GM19193 (cell line): Measurements from ENCODE around the gene SBK2.

ENCODE experiments used
- POLR2A ChIP-seq: IDR thresholded peaks from 4 replicates; pipeline ENCODE4 v1.6.1; 2011; ENCODE audit not compliant: insufficient read depth, insufficient read length; ENCODE audit errors: extremely low read depth

The SBK2 gene

GRCh38 chr19:55566823-55567222 is 29.9 kb upstream of the SBK2 start:
- no peak for TF ChIP-seq POLR2A

DNA sequence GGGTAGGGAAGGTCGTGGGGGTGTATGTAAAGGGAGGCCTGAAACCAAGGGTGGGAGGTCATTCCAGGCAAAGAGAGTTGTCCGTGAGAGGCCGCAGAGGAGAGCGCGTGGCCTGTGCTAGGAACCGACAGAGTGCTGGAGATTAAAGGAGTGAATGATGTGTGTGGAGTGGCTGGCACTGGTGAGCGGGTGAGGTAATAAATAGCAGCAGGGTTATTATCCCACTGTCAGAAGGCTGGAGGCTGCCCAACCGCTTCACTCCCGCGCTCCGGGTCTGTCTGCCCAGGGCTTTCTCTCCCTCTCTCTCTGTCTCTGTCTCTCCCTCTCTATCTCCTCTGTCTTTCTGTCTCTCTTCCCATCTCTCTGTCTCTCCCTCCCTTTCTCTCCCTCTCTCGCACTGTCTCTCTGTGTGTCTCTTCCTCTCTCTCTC is 26.3 kb upstream of the SBK2 start:
- TF ChIP-seq POLR2A = no peak

DNA sequence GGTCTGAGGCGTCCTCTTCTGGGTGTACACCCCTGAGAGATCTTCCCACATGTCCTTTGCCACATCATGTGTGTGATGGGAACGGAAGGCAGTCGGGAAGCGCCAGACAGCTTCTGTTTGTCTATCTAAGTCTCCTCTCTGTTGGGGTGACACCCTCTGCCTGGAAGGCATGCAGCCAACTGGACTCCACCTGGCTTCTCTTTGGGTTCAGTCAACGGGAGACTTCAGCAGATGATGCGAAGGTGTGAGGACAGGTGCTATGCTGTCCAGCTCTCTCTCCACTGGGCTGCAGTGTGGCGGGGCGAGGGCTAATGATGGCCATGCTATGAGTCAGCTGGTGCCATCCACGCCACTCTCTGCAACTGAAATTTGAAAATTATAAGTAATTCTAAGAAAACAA is 22.8 kb upstream of the SBK2 start:
- TF ChIP-seq POLR2A = no peak

- no peak for TF ChIP-seq POLR2A
These were observed 17.8 kb upstream of the SBK2 start for GRCh38 chr19:55554741-55555152.

DNA sequence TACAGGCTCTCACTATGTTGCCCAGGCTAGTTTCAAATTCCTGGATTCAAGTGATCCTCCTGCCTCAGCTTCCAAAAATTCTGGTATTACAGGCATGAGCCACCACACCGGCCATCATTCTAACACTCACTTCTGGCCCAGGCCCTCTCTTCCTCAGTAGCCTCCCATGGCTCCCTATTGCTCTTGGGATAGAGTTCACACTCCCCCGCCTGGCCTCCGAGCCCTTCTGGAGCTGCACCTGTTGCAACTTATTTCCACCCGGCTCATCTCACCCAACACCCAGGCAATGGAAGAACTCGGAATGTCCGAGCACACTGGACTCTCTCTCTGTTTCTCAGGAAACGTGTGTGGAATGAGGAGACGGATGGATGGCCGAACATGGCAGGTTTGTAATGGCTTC is 17.4 kb upstream of the SBK2 start:
- TF ChIP-seq POLR2A = no peak

DNA sequence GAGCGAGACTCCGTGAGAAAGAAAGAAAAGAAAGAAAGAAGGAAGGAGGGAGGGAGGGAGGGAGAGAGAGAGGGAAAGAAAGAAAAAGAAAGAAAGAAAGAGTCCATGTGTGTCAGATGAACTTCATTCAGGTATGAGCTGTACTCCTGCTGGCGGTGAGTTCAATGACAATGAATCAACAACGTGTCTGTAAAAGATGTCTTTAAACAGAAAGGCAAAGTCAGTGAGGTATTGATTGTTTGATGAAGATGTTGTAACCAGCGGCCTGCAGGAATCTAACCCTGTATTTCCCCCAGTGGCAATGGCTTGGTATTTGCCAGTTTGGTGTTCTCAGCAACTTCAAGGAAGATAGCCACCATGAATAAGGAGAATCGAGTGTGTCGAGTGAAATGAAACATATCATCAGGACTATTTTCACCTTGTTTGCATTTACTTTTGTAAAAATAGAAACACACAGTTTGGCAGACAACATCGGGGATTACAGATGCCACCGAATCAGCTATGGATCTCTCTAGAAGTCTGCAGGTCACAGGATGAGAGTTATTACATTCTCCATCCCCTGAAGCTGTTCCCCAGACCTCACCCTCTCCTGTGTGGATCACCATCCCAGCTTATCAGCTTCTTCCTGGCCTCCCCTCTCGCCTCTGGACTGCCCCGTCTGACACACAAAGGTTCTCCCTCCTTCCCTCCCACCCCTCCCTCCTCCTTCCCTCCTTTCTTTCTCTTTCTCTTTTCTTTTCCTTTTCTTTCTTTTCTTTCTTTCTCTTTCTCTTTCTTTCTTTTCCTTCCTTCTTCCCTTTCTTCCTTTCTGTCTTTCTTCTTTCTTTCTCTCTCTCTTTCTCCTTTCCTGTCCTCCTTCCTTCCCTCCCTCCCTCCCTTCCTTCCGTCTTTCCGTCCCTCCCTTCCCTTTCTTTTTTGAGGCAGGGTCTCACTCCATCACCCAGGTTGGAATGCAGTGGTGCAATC is 16.6 kb upstream of the SBK2 start:
- TF ChIP-seq POLR2A = no peak

- TF ChIP-seq POLR2A = no peak
These were observed 15.7 kb upstream of the SBK2 start for GRCh38 chr19:55552620-55553019.

GRCh38 chr19:55552206-55552605 is 15.3 kb upstream of the SBK2 start:
- TF ChIP-seq POLR2A = no peak

- TF ChIP-seq POLR2A = no peak
These were observed 13.4 kb upstream of the SBK2 start for GRCh38 chr19:55550321-55550650.

DNA sequence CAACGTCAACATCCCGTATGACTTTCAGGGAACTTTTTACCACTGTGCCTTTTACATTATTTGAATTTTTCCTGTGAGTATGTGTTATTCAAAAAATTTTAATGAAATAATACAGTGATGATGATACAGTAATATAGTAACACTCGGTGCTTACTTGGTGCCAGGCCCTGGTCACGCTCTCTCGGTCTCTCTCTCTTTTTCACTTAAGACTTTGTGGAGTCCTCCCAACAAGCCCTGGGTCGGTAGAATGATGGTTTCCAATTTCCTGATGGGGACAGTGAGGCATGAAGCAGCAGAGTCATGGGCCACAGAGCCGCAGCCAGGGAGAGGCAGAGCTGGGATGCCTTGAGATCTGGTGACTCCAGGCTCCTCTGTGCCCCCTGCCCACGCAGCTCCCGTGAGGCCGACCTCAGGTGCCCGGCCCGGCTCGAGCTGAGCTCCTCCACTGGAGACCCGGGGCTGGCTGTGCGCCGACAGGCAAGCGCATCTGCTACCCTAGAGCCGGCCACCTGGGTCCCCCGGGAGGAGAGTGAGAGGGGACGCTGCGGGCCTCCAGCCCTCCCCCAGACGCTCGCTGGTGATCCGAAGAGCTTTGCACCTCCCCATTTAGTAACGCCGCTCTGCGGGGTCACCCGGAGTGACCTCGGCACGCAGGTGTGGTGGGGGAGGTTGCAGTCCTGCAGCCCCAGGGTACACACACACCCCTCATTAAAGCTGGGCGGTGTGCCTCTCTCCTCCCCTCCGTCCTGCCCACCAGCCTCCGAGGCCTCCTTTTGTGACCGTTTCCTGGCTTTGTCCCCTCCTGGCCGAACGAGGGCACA is 12.8 kb upstream of the SBK2 start:
- no peak for TF ChIP-seq POLR2A

DNA sequence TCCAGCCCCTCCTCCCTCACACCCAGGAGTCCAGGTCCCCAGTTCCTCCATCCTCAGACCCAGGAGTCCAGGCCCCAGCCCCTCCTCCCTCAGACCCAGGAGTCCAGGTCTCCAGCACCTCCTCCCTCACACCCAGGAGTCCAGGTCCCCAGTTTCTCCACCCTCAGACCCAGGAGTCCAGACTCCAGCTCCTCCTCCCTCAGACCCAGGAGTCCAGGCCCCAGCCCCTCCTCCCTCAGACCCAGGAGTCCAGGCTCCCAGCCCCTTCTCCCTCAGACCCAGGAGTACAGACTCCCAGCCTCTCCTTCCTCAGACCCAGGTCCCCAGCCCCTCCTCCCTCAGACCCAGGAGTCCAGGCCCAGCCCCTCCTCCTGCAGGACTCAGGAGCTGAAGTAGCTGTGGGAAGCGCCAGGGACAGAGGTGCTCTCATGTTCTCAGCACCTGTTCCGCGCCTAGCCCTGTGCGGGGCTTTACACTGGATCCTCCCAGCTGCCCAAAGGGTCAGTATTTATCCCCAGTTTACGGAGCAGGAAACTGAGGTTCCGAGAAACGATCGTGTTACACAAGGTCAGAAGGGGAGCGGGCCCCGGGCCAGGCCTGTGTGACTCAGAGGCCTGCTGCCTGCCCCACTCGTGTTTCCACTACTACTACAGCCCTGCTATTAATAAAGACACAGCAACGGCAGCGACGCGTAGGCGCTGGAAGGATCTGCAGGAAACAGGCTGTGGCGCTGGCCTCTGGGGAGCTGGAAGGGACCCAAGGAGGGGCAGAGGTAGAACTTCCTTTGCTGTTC is 10.1 kb upstream of the SBK2 start:
- no peak for TF ChIP-seq POLR2A

GRCh38 chr19:55546011-55546410 is 9.1 kb upstream of the SBK2 start:
- TF ChIP-seq POLR2A = no peak

GRCh38 chr19:55545443-55545842 is 8.5 kb upstream of the SBK2 start, which contains the start of gene SBK3:
Gene SBK3 (minus strand): TSS chr19:55545543. CDS start chr19:55545543, 0 bp downstream.
- TF ChIP-seq POLR2A = no peak

GRCh38 chr19:55544776-55545439 is 8.0 kb upstream of the SBK2 start:
- TF ChIP-seq POLR2A = no peak
